ENCODE data around the gene ADH4. TPM values are rescaled to one million over a fixed set of nuclear protein-coding genes. Genes with fewer than 3 reads are reported as not detected.
"Not testable (repeated sequence)": the region's sequence is repeated elsewhere in the genome, so short reads cannot be mapped to it uniquely, and the experiment has no call there.

ADH4 gene
- total and polyA plus RNA-seq, 3 experiments from 2014 or later, result not detected

DNA sequence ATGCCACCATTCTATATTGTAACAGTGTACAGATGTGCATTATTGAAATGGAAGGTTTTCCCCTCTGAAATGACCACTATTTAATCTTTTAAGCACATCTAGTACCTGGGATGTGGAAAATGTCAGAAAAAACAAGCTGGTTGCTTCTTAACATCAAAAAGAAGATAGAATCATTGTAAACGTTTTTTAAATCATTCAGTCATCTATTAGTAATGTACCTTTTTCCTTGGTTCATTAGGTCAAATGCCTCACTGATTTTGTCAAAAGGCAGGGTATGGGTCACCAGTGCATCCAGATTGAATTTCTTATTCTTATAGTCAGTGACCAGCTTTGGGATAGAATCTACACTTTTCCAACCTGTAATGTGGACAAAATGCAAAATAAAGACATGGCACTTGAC is 17.7 kb downstream of the ADH4 start:
- CTCF ChIA-PET, result no interaction called here

DNA sequence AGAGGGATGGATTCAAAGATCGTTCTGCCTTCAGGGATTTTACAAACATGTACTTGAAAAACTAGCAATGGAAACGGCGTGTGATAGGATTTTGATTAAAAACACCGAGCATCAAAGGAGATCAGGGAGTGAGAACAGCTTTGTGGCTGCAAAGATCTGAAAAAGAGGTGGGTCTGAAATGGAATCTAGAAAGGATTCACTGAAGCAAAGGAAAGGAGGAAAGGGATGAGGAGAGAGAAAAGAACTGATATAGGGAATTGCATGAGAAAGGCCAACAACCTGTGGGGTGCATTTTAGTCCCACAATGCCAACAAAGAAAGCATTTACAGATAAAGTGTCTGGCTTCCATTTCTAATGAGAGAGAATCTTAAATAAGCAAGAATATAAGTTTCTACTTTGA is 23.1 kb downstream of the ADH4 start:
- POLR2A ChIA-PET, result no interaction called here
- no peaks in the 10 kb centered on the region for H3K36me3 Mint-ChIP-seq
- H3K27ac Mint-ChIP-seq, result no peak overlapping the region
- CTCF ChIA-PET, result no interaction called here
- Histone ChIP-seq H3K9me3 (ENCODE audit: low read length) (no peaks in the 10 kb centered on the region), H3K4me1 (ENCODE audit: insufficient read depth, low read length) (no peaks in the 10 kb centered on the region), H3K36me3 (ENCODE audit: insufficient read depth, low read length) (no peaks in the 10 kb centered on the region), H3K27ac (ENCODE audit: low read depth, low read length) (no peak overlapping the region), H3K4me3 (ENCODE audit: low read length) (no peak overlapping the region), H3K27me3 (ENCODE audit: insufficient read depth, low read length, poor library complexity, severe bottlenecking) (no peaks in the 10 kb centered on the region)
- H3K27me3 Mint-ChIP-seq, result peaks cover 6 to 27% of the 10 kb centered on the region in 2 donors
- no peaks in the 10 kb centered on the region for H3K4me1 Mint-ChIP-seq
- H3K9me3 Mint-ChIP-seq, result no peaks in the 10 kb centered on the region
- DNase-seq, result no peak
- H3K4me3 Mint-ChIP-seq, result no peak overlapping the region

More for the DNA sequence above, 17.7 kb downstream of the ADH4 start:
- Mint-ChIP-seq H3K4me3 (no peak overlapping the region), H3K27ac (no peak overlapping the region), H3K27me3 (peaks cover 3 to 18% of the 10 kb centered on the region in 2 donors), H3K36me3 (no peaks in the 10 kb centered on the region), H3K9me3 (no peaks in the 10 kb centered on the region), H3K4me1 (no peaks in the 10 kb centered on the region)
- no peak for DNase-seq
- no peak overlapping the region for H3K27ac ChIP-seq (ENCODE audit: low read depth, low read length)
- H3K9me3 ChIP-seq (ENCODE audit: low read length), result no peaks in the 10 kb centered on the region
- H3K4me1 ChIP-seq (ENCODE audit: insufficient read depth, low read length), result no peaks in the 10 kb centered on the region
- no peak overlapping the region for H3K4me3 ChIP-seq (ENCODE audit: low read length)
- no peaks in the 10 kb centered on the region for H3K36me3 ChIP-seq (ENCODE audit: insufficient read depth, low read length)
- POLR2A ChIA-PET, result no interaction called here
- no peaks in the 10 kb centered on the region for H3K27me3 ChIP-seq (ENCODE audit: insufficient read depth, low read length, poor library complexity, severe bottlenecking)

DNA sequence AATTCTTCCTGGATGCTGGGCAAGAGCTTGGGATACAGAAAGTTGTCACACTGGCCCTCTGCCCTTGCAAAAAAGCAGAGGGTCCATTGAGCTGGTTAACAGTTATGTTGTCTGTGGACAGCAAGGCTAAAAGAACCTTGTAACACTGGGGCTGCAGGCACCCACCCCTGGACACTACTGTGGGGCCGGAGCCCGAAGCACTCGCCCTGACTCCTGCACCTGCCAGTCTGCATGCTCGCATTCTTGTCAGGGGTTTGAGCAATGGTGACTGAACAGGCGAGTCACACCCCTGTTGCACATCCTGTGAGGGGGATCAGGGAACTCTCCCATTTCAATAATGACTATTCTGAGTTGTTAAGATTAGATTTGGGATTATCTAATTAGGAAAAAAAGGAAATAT is 23.6 kb downstream of the ADH4 start:
- no peaks in the 10 kb centered on the region for H3K27me3 ChIP-seq (ENCODE audit: insufficient read depth, low read length, poor library complexity, severe bottlenecking)
- POLR2A ChIA-PET, result no interaction called here
- no peaks in the 10 kb centered on the region for H3K4me1 Mint-ChIP-seq
- H3K4me1 ChIP-seq (ENCODE audit: insufficient read depth, low read length), result no peaks in the 10 kb centered on the region
- H3K27me3 Mint-ChIP-seq, result peaks cover 7 to 23% of the 10 kb centered on the region in 2 donors
- no peak overlapping the region for H3K27ac Mint-ChIP-seq
- no peaks in the 10 kb centered on the region for H3K9me3 Mint-ChIP-seq
- no peaks in the 10 kb centered on the region for H3K36me3 ChIP-seq (ENCODE audit: insufficient read depth, low read length)
- no peaks in the 10 kb centered on the region for H3K9me3 ChIP-seq (ENCODE audit: low read length)
- H3K27ac ChIP-seq (ENCODE audit: low read depth, low read length), result no peak overlapping the region
- H3K4me3 ChIP-seq (ENCODE audit: low read length), result no peak overlapping the region
- no peaks in the 10 kb centered on the region for H3K36me3 Mint-ChIP-seq
- DNase-seq, result no peak
- H3K4me3 Mint-ChIP-seq, result no peak overlapping the region
- CTCF ChIA-PET, result no interaction called here

DNA sequence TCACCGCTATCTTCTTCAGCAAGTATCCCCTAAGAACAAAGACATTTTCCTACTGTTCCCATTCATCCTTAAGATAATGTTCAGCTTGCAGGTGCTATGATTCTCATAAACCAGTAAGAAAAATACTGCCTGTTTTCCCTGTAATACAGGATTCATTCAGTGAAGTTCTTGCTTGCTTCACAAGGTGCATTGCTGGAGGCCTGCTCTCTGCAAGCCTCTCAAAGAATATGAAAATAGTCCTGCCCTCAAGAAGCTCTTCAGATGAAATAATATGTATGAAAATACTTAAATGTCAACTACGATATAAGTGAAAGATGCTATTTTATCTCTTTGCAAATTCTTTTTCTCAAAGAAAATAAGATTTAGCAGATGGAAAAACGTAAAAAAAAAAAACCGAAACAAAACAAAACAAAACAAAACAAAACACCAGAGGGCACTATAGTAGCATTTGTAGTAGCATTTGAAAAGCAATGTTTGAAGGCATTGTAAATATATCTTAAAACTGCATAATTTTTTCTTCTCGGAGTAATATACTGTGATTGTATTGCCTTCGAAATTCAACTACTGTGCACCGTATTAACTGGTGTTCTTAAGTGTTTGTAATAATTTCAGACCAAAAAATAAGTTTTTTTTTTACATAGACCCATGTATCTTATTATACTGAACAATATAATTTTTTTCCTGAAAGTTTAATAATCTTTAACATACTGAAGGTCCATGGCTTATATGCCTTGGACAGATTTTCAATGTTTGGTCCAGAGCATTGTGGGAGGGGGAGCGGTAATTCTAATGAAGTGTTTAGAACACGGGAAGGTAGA is 26.0 kb downstream of the ADH4 start:
- Histone ChIP-seq H3K4me1 (ENCODE audit: insufficient read depth, low read length) (no peaks in the 10 kb centered on the region), H3K36me3 (ENCODE audit: insufficient read depth, low read length) (no peaks in the 10 kb centered on the region), H3K27me3 (ENCODE audit: insufficient read depth, low read length, poor library complexity, severe bottlenecking) (no peaks in the 10 kb centered on the region), H3K27ac (ENCODE audit: low read depth, low read length) (no peak overlapping the region), H3K9me3 (ENCODE audit: low read length) (no peaks in the 10 kb centered on the region), H3K4me3 (ENCODE audit: low read length) (no peak overlapping the region)
- H3K4me3 Mint-ChIP-seq, result no peak overlapping the region
- H3K9me3 Mint-ChIP-seq, result no peaks in the 10 kb centered on the region
- POLR2A ChIA-PET, result no interaction called here
- H3K4me1 Mint-ChIP-seq, result no peaks in the 10 kb centered on the region
- no peaks in the 10 kb centered on the region for H3K36me3 Mint-ChIP-seq
- peak in 1 of 5 donors; percentile 3 for DNase-seq
- CTCF ChIA-PET, result interaction anchor here (1.5 kb wide), 1 partner anchor 287 kb away, joined by 4 read pairs; no protein-coding TSS in a partner anchor
- H3K27me3 Mint-ChIP-seq, result peaks cover 5 to 16% of the 10 kb centered on the region in 2 donors
- no peak overlapping the region for H3K27ac Mint-ChIP-seq

- H3K4me1 ChIP-seq (ENCODE audit: insufficient read depth, low read length); H3K27me3 ChIP-seq (ENCODE audit: insufficient read depth, low read length, poor library complexity, severe bottlenecking); H3K4me3 Mint-ChIP-seq; H3K27ac Mint-ChIP-seq; H3K9me3 Mint-ChIP-seq; POLR2A ChIA-PET; H3K4me3 ChIP-seq (ENCODE audit: low read length); H3K9me3 ChIP-seq (ENCODE audit: low read length); H3K4me1 Mint-ChIP-seq; H3K36me3 ChIP-seq (ENCODE audit: insufficient read depth, low read length); H3K36me3 Mint-ChIP-seq; H3K27ac ChIP-seq (ENCODE audit: low read depth, low read length); DNase-seq: not testable (repeated sequence)
- CTCF ChIA-PET, result interaction anchor here (1.5 kb wide), 1 partner anchor 288 kb away, joined by 4 read pairs; no protein-coding TSS in a partner anchor
- H3K27me3 Mint-ChIP-seq, result peaks cover 5 to 14% of the 10 kb centered on the region in 2 donors
Observed at GRCh38 chr4:99117122-99117841, 26.8 kb downstream of the ADH4 start.

DNA sequence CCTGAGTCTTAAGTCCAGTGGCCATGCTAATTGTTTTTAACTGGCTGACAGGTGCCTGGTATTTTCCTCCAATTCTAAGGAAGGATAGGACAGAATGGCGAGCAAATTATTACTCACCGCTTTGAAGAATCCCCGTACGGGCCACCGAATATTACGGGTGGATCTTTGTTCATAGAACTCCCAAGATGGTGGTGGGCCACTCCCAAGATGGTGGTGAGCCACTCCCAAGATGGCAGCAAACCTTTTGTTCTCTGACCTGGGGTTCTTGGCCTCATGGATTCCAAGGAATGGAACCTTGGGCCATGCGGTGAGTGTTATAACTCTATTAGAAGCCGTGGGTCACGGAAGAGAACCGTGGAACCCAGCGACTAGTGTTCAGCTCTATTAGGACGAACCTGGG is 34.8 kb downstream of the ADH4 start:
- DNase-seq; H3K27me3 Mint-ChIP-seq; H3K9me3 Mint-ChIP-seq; POLR2A ChIA-PET; CTCF ChIA-PET; H3K4me1 Mint-ChIP-seq; H3K4me3 Mint-ChIP-seq; H3K36me3 Mint-ChIP-seq; H3K4me3 ChIP-seq (ENCODE audit: low read length); H3K4me1 ChIP-seq (ENCODE audit: insufficient read depth, low read length); H3K27me3 ChIP-seq (ENCODE audit: insufficient read depth, low read length, poor library complexity, severe bottlenecking); H3K36me3 ChIP-seq (ENCODE audit: insufficient read depth, low read length); H3K27ac Mint-ChIP-seq; H3K27ac ChIP-seq (ENCODE audit: low read depth, low read length); H3K9me3 ChIP-seq (ENCODE audit: low read length): not testable (repeated sequence)

GRCh38 chr4:99104153-99104552 is 39.9 kb downstream of the ADH4 start:
- no peak for DNase-seq
- Mint-ChIP-seq H3K27me3 (peaks cover 2 to 15% of the 10 kb centered on the region in 2 donors), H3K4me1 (peaks cover 3 to 9% (median 7%) of the 10 kb centered on the region in 3 donors), H3K4me3 (no peak overlapping the region), H3K36me3 (peaks cover 0 to 1% (median 0%) of the 10 kb centered on the region in 3 donors), H3K9me3 (no peaks in the 10 kb centered on the region), H3K27ac (no peak overlapping the region)
- CTCF ChIA-PET, result interaction anchor here (1.0 kb wide), 1 partner anchor 48 kb away, joined by 3 read pairs; no protein-coding TSS in a partner anchor
- no peak overlapping the region for H3K27ac ChIP-seq (ENCODE audit: low read depth, low read length)
- H3K4me3 ChIP-seq (ENCODE audit: low read length), result no peak overlapping the region
- H3K36me3 ChIP-seq (ENCODE audit: insufficient read depth, low read length), result no peaks in the 10 kb centered on the region
- H3K4me1 ChIP-seq (ENCODE audit: insufficient read depth, low read length), result no peaks in the 10 kb centered on the region
- POLR2A ChIA-PET, result no interaction called here
- no peaks in the 10 kb centered on the region for H3K27me3 ChIP-seq (ENCODE audit: insufficient read depth, low read length, poor library complexity, severe bottlenecking)
- H3K9me3 ChIP-seq (ENCODE audit: low read length), result no peaks in the 10 kb centered on the region

- POLR2A ChIA-PET, result no interaction called here
- DNase-seq, result no peak
- no peaks in the 10 kb centered on the region for H3K9me3 Mint-ChIP-seq
- no peak overlapping the region for H3K4me3 Mint-ChIP-seq
- H3K36me3 ChIP-seq (ENCODE audit: insufficient read depth, low read length), result no peaks in the 10 kb centered on the region
- H3K9me3 ChIP-seq (ENCODE audit: low read length), result no peaks in the 10 kb centered on the region
- no peak overlapping the region for H3K27ac Mint-ChIP-seq
- H3K4me1 ChIP-seq (ENCODE audit: insufficient read depth, low read length), result no peaks in the 10 kb centered on the region
- H3K36me3 Mint-ChIP-seq, result peaks cover 0 to 5% (median 1%) of the 10 kb centered on the region in 3 donors
- no peak overlapping the region for H3K4me3 ChIP-seq (ENCODE audit: low read length)
- CTCF ChIA-PET, result interaction anchor here (1.0 kb wide), 1 partner anchor 47 kb away, joined by 3 read pairs; no protein-coding TSS in a partner anchor
- H3K4me1 Mint-ChIP-seq, result peaks cover 3 to 9% (median 7%) of the 10 kb centered on the region in 3 donors
- H3K27me3 Mint-ChIP-seq, result peaks cover 0 to 22% of the 10 kb centered on the region in 2 donors
- no peaks in the 10 kb centered on the region for H3K27me3 ChIP-seq (ENCODE audit: insufficient read depth, low read length, poor library complexity, severe bottlenecking)
- H3K27ac ChIP-seq (ENCODE audit: low read depth, low read length), result no peak overlapping the region
Observed at GRCh38 chr4:99103166-99103565, 40.9 kb downstream of the ADH4 start.

All from CD8-positive, alpha-beta memory T cell (primary cell).